ENCODE results near the gene ZNF93.

DNA sequence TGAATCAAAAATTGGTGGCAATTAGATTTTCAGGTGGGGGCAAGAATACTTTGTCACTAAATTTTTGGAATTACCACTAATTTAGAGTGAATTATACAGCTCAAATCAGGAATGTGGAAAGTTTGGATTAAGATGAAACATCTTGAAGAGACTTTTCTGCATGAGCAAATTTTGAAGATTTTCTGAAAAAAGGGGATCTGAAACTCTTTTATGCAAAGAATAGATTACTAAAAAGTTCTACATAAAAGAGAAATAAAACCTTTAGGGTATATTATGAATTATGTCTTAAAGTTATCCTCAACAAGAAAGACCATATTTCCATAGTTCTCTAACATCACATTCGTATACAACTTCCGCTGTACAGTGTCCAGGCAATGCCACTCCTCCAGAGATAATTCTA is 36.7 kb downstream of the ZNF93 start:
- TF ChIP-seq, protein P1, sequence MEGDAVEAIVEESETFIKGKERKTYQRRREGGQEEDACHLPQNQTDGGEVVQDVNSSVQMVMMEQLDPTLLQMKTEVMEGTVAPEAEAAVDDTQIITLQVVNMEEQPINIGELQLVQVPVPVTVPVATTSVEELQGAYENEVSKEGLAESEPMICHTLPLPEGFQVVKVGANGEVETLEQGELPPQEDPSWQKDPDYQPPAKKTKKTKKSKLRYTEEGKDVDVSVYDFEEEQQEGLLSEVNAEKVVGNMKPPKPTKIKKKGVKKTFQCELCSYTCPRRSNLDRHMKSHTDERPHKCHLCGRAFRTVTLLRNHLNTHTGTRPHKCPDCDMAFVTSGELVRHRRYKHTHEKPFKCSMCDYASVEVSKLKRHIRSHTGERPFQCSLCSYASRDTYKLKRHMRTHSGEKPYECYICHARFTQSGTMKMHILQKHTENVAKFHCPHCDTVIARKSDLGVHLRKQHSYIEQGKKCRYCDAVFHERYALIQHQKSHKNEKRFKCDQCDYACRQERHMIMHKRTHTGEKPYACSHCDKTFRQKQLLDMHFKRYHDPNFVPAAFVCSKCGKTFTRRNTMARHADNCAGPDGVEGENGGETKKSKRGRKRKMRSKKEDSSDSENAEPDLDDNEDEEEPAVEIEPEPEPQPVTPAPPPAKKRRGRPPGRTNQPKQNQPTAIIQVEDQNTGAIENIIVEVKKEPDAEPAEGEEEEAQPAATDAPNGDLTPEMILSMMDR (IDR thresholded peaks at IDR 0.05): no peak
- TF ChIP-seq POLR2A (IDR thresholded peaks at IDR 0.05): no peak

Data from lower leg skin (tissue), 3 donors.